HepG2 (cell line): ENCODE results near the gene EIF4EBP3. TPM values are rescaled to one million over a fixed set of nuclear protein-coding genes. Genes with fewer than 3 reads are reported as not detected.

Experiments used
- ARID3A ChIP-seq: IDR thresholded peaks from 2 replicates; pipeline ENCODE4 v1.6.1; 2012; ENCODE audit warnings: low read depth, low read length, improper control_type of control experiment
- CENPT ChIP-seq: sonication (generic); formaldehyde crosslinking; IDR thresholded peaks from 2 replicates; pipeline ENCODE4 v1.8.0; 2022; ENCODE audit warnings: low read depth, mild to moderate bottlenecking, moderate library complexity, missing genetic modification reagents
- DPF2 ChIP-seq: sonication (generic); formaldehyde crosslinking; IDR thresholded peaks from 2 replicates; pipeline ENCODE4 v1.4.0; 2020; ENCODE audit warnings: mild to moderate bottlenecking, low read depth, missing genetic modification reagents, borderline replicate concordance
- E2F2 ChIP-seq: sonication (generic); formaldehyde crosslinking; IDR thresholded peaks from 2 replicates; pipeline ENCODE4 v1.4.0; 2020; ENCODE audit warnings: missing genetic modification reagents, borderline replicate concordance
- FOXA3 ChIP-seq: IDR thresholded peaks from 2 replicates; pipeline ENCODE4 v1.6.1; 2016; ENCODE audit warnings: missing genetic modification reagents, missing compliant biosample characterization
- MTF2 ChIP-seq: sonication (generic); formaldehyde crosslinking; IDR thresholded peaks from 2 replicates; pipeline ENCODE4 v1.5.0; 2020; ENCODE audit warnings: missing genetic modification reagents, borderline replicate concordance
- NKX3-1 ChIP-seq: sonication (generic); formaldehyde crosslinking; IDR thresholded peaks from 2 replicates; pipeline ENCODE4 v1.5.0; 2020; ENCODE audit warnings: missing genetic modification reagents
- PHF8 ChIP-seq: sonication (generic); formaldehyde crosslinking; IDR thresholded peaks from 2 replicates; pipeline ENCODE4 v1.5.0; 2020; ENCODE audit warnings: missing genetic modification reagents
- POGZ ChIP-seq: sonication (generic); formaldehyde crosslinking; IDR thresholded peaks from 2 replicates; pipeline ENCODE4 v1.4.0; 2020; ENCODE audit warnings: mild to moderate bottlenecking, missing genetic modification reagents
- RAD51 ChIP-seq: fragments of 450-650 bp; IDR thresholded peaks from 2 replicates; pipeline ENCODE4 v1.6.1; 2016; ENCODE audit warnings: borderline replicate concordance
- RFX5 ChIP-seq: IDR thresholded peaks from 2 replicates; pipeline ENCODE4 v1.6.1; 2011; ENCODE audit warnings: low read depth, low read length, improper control_type of control experiment
- SOX5 ChIP-seq: IDR thresholded peaks from 2 replicates; pipeline ENCODE4 v1.6.1; 2016; ENCODE audit warnings: borderline replicate concordance
- SOX6 ChIP-seq, 2 experiments: fragments of 450-650 bp in 1 of 2; sonication (generic) in 1 of 2; formaldehyde crosslinking in 1 of 2; IDR thresholded peaks; 2 replicates each; pipeline versions ENCODE4 v1.4.0 to v1.6.1; 2017 to 2020; ENCODE audit warnings: antibody characterized with exemption in 1 of 2, mild to moderate bottlenecking in 1 of 2, missing genetic modification reagents in 1 of 2
- SP4 ChIP-seq: sonication (generic); formaldehyde crosslinking; IDR thresholded peaks from 2 replicates; pipeline ENCODE4 v1.8.1; 2023; ENCODE audit warnings: mild to moderate bottlenecking, missing genetic modification reagents
- ZBTB20 ChIP-seq: sonication (generic); formaldehyde crosslinking; IDR thresholded peaks from 2 replicates; pipeline ENCODE4 v1.8.1; 2023; ENCODE audit warnings: missing genetic modification reagents, low read depth, mild to moderate bottlenecking, borderline replicate concordance
- ZFP37 ChIP-seq: sonication (generic); formaldehyde crosslinking; IDR thresholded peaks from 2 replicates; pipeline ENCODE4 v1.4.0; 2020; ENCODE audit warnings: missing genetic modification reagents, borderline replicate concordance
- ZNF101 ChIP-seq: sonication (generic); formaldehyde crosslinking; IDR thresholded peaks from 2 replicates; pipeline ENCODE4 v1.4.0; 2020; ENCODE audit warnings: mild to moderate bottlenecking, low read depth, missing genetic modification reagents, borderline replicate concordance
- ZNF333 ChIP-seq: sonication (generic); formaldehyde crosslinking; IDR thresholded peaks from 2 replicates; pipeline ENCODE4 v1.4.0; 2020; ENCODE audit warnings: mild to moderate bottlenecking, missing genetic modification reagents, borderline replicate concordance
- ZNF382 ChIP-seq: sonication (generic); formaldehyde crosslinking; IDR thresholded peaks from 2 replicates; pipeline ENCODE4 v1.5.0; 2020; ENCODE audit warnings: missing genetic modification reagents, mild to moderate bottlenecking, borderline replicate concordance
- ZNF558 ChIP-seq: sonication (generic); formaldehyde crosslinking; IDR thresholded peaks from 2 replicates; pipeline ENCODE4 v1.9.0; 2022; ENCODE audit warnings: mild to moderate bottlenecking, missing genetic modification reagents, borderline replicate concordance
- ZNF709 ChIP-seq: sonication (generic); formaldehyde crosslinking; IDR thresholded peaks from 2 replicates; pipeline ENCODE4 v1.5.0; 2020; ENCODE audit warnings: mild to moderate bottlenecking, missing genetic modification reagents
- polyA plus RNA-seq, 8 experiments: library from polyadenylated mRNA; depleted of rRNA in 3 of 8; stranded (reverse) in 7 of 8; unstranded in 1 of 8; fragments of >200 nt; fragmentation: Illumina TruSeq in 4 of 8; extraction: Trizol in 4 of 8; gene quantifications; 2 replicates each; pipeline versions ENCODE4 v1.2.1 to v1.2.3, GENCODE V29; 2011 to 2016; ENCODE audit warnings: low read depth in 4 of 8, missing spikeins in 1 of 8, mixed read lengths in 1 of 8; ENCODE audit not compliant: insufficient read depth in 1 of 8
- total RNA-seq, 5 experiments: library from RNA; depleted of rRNA; stranded (reverse); fragments of >200 nt; fragmentation: Illumina TruSeq; extraction: Trizol; gene quantifications; 2 replicates each; pipeline ENCODE4 v1.2.3, GENCODE V29; 2016; ENCODE audit warnings: low read depth in 1 of 5
- TF ChIP-seq, protein P1 (sequence below), 2 experiments: sonication (generic) in 1 of 2; formaldehyde crosslinking in 1 of 2; IDR thresholded peaks; 2 replicates each; pipeline versions ENCODE4 v1.4.0 to v1.6.1; 2016 to 2020; ENCODE audit warnings: borderline replicate concordance in 1 of 2, low read depth in 1 of 2, mild to moderate bottlenecking in 1 of 2, missing genetic modification reagents in 1 of 2
- TF ChIP-seq, protein P2 (sequence below): sonication (generic); formaldehyde crosslinking; IDR thresholded peaks from 2 replicates; pipeline ENCODE4 v1.5.0; 2020; ENCODE audit warnings: missing genetic modification reagents

EIF4EBP3 gene
- total and polyA plus RNA-seq, 2 of the 13 experiments (the other 11 are each of a cell fraction or from before 2014, with no cell fraction given) = 0.61 to 1.7 TPM

DNA sequence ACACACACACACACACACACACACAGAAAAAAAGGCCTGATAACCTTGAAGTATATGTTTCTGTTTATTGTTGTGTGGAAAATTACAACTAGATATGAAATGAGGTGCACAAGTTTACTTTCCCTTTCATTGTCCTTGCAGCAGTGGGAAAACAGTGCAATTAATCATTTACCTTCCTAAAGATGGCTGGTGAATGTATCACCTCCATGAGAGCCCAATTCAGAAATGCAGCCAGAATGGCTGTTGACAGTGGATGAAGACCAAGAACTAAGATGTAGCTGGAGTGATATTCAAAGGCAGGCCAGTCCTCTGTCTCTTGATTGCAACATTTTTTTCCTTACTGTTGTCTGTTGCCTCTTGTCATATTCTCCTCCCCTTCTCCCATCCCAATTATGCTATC is 49.6 kb upstream of the EIF4EBP3 start (continued):
- TF ChIP-seq, protein P1, sequence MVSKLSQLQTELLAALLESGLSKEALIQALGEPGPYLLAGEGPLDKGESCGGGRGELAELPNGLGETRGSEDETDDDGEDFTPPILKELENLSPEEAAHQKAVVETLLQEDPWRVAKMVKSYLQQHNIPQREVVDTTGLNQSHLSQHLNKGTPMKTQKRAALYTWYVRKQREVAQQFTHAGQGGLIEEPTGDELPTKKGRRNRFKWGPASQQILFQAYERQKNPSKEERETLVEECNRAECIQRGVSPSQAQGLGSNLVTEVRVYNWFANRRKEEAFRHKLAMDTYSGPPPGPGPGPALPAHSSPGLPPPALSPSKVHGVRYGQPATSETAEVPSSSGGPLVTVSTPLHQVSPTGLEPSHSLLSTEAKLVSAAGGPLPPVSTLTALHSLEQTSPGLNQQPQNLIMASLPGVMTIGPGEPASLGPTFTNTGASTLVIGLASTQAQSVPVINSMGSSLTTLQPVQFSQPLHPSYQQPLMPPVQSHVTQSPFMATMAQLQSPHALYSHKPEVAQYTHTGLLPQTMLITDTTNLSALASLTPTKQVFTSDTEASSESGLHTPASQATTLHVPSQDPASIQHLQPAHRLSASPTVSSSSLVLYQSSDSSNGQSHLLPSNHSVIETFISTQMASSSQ (IDR thresholded peaks at IDR 0.05; ENCODE audit: low read depth) = no peak
- TF ChIP-seq, protein P1 (CRISPR knock-in tag; IDR thresholded peaks at IDR 0.05; ENCODE audit: borderline replicate concordance) = peak; percentile 61; the same call in 1 of the 2 replicates
- no peak for TF ChIP-seq DPF2 (CRISPR knock-in tag)
- no peak for TF ChIP-seq MTF2
- no peak for TF ChIP-seq ZFP37 (CRISPR knock-in tag)
- TF ChIP-seq NKX3-1 = no peak
- TF ChIP-seq RAD51 = no peak
- TF ChIP-seq ZNF558 (CRISPR knock-in tag) = no peak
- TF ChIP-seq SOX6 (IDR thresholded peaks at IDR 0.05) = no peak
- peak; percentile 71 for TF ChIP-seq SOX6 (CRISPR knock-in tag; IDR thresholded peaks at IDR 0.05)
- TF ChIP-seq SOX5 (CRISPR knock-in tag) = peak; percentile 71; the same call in 1 of the 2 replicates
- TF ChIP-seq FOXA3 (CRISPR knock-in tag) = peak; percentile 60
- no peak for TF ChIP-seq ZBTB20 (CRISPR knock-in tag)
- TF ChIP-seq E2F2 (CRISPR knock-in tag) = no peak
- no peak for TF ChIP-seq ZNF709 (CRISPR knock-in tag)
- no peak for TF ChIP-seq CENPT
- TF ChIP-seq, protein P2, sequence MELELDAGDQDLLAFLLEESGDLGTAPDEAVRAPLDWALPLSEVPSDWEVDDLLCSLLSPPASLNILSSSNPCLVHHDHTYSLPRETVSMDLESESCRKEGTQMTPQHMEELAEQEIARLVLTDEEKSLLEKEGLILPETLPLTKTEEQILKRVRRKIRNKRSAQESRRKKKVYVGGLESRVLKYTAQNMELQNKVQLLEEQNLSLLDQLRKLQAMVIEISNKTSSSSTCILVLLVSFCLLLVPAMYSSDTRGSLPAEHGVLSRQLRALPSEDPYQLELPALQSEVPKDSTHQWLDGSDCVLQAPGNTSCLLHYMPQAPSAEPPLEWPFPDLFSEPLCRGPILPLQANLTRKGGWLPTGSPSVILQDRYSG = no peak
- TF ChIP-seq ZNF333 (CRISPR knock-in tag) = no peak
- TF ChIP-seq ARID3A = peak; percentile 60
- TF ChIP-seq RFX5 = no peak
- TF ChIP-seq PHF8 (CRISPR knock-in tag) = no peak
- no peak for TF ChIP-seq POGZ (CRISPR knock-in tag)
- TF ChIP-seq ZNF382 (CRISPR knock-in tag) = no peak
- no peak for TF ChIP-seq SP4 (CRISPR knock-in tag)
- TF ChIP-seq ZNF101 = no peak
